ENCODE results near the gene TUBB2B.

- TF ChIP-seq SUZ12 (IDR thresholded peaks at IDR 0.05; ENCODE audit: extremely low read depth, insufficient read depth, insufficient read length) = no peak
- no peak for TF ChIP-seq YY1 (IDR thresholded peaks at IDR 0.05; ENCODE audit: insufficient read depth, insufficient read length)
- TF ChIP-seq ZNF274 (IDR thresholded peaks at IDR 0.05; ENCODE audit: low read depth, low read length) = no peak
These were observed 46.5 kb upstream of the TUBB2B start for GRCh38 chr6:3273707-3274521.

Data from NT2/D1 (cell line).